TTC549 (cell line): Measurements from ENCODE around the gene NKPD1.

Source experiments
- FAIRE-seq: peaks from 2 replicates; lab custom pipeline; 2012; peaks lifted over from hg19 to GRCh38; lab: Jason Lieb, UNC

NKPD1 gene

GRCh38 chr19:45172611-45173208, 11.9 kb upstream of the NKPD1 start:
- no peak for FAIRE-seq

DNA sequence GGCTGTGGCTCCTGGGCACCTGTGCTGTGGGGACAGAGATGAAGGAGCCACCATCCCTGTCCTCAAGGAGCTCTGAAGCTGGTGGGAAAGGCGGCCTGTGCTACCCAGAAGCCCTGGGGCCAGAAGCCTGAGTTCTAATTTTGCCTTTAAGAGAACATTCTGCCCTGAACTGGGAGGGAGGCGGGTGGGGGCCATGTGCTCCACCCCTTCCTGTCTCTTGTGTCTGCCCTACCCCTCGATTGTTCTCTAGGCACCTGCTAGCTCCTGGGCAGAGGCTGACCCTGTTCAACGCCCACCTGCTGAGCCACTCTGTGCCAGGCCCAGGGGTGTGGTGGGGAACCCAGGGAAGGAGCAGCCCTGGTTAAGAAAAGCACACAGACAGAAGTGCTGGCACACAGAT, 11.4 kb upstream of the NKPD1 start:
- no peak for FAIRE-seq

DNA sequence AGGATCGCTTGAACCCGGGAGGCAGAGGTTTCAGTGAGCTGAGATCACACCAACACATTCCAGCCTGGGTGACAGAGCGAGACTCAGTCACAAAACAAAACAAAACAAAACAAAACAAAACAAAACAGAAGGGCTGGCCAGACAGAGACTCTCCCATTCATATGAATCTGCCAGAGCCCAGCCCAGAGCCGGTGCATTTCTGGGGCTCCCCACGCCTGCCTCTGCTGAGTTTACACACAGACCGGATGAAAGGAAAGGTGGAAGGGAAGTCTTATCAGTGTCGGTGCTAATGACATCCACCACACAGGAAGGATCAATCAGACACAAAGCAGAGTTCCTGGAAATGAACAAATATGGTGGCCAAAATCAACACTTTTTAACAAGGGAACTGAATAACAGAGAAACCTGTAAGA, 10.4 kb upstream of the NKPD1 start:
- FAIRE-seq, result no peak

- FAIRE-seq, result no peak
Observed at GRCh38 chr19:45170146-45171106, 9.6 kb upstream of the NKPD1 start.

DNA sequence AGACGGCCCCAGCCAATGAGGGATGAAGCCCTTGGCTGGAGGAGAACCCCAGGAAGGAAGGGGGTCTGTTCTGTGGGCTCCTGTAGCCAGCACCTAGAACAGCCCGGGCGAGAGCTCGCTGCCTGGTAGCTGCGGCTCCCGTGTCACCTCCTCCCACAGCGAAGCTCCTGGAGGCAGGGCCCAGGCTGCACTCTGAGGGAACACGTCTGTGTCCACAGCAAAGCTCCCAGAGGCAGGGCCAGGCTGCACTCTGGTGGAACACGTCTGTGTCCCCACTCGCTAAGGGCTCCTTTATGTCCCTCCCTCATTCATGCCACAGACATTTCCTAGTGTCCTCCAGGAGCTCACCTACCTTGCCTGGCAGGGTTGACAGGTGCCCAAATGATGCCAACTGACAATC, 8.8 kb upstream of the NKPD1 start:
- no peak for FAIRE-seq

DNA sequence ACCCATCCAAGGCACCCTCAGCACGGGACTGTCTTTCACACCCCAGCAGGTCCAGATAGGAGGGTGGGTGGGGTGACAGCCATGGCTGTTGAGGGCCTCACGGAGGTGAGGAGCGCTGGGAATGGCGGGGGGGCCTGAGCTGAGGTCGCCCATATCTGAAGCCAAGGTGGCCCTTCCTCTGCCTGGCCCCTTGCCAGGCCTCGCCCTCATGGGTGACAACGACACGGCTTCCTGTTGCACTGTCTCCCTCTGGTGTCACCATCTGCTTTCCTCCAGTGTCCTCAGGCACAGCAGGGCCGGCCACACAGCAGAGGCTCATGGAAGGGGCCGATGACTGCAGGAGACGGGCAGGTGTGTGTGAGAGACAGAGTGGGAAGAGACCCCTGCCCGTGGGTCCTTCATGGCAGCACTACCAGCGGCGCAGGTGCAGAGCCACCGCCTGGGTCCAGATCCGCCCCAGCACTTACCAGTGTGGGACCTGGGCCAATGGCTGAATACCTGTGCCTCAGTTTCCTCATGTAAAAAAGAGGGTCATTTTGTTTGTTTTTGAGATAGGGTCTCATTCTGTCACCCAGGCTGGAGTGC, 8.1 kb upstream of the NKPD1 start:
- FAIRE-seq, result no peak

DNA sequence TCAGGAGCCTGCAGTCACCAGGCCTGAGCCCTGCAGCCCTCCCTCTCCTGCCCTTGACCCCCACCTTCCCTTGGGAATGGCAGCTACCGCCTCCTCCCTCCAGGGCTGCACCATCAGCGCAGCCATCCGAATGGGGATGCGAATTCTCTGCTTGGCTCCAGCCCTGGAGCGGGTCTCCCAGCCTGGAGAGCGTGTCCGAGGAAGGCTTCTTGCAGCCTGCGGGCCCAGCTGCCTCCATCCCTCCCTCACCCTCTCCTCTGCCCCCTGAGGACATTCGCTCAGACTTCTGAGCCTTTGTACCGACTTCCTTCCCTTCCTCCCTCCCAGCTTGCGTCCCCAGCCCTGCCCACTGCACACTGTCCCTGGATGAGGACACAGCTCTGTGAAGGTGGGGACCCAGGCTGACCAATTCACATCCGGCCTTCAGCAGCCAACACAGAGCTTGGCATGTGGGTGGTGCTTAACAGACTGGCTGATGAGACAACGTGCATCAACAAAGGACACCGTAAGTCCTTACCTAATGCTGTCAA, 6.0 kb upstream of the NKPD1 start:
- FAIRE-seq, result no peak

DNA sequence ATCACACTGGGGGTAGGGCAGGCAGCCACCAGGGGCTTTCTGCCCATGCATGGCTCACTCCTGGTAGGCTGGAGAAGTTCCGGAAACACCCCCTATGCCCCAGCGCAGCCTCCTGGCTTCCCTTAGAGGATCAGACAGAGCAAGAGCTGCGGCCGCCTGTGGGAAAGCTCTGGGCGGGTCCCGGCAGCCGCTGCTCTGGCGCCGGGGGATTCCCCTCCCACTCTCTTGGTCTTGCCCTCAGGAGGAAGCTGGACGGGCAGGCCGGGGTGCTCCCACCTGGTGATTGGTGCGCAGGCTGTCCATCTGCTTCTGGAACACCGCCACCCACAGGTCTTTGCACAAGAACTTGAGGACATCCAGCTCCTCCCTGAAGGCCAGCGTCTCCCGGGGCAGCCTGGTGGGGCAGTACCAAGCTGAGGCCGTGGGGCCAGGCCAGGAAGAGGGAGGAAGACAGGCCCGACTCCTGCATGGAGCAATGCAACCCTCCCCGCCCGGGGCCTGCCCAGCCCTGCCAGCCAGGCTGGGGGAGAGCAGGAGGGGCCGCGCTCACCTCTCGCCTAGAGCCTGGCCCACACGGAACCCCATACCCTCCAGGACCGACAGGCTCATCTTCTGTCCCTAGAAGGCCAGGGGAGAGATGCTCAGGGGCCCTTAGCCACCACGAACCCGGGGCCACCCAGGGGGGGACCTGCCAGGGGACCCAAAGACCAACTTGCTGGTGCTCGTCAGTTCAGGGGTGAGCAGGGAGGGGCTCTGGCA, 4.0 kb upstream of the NKPD1 start:
- no peak for FAIRE-seq

DNA sequence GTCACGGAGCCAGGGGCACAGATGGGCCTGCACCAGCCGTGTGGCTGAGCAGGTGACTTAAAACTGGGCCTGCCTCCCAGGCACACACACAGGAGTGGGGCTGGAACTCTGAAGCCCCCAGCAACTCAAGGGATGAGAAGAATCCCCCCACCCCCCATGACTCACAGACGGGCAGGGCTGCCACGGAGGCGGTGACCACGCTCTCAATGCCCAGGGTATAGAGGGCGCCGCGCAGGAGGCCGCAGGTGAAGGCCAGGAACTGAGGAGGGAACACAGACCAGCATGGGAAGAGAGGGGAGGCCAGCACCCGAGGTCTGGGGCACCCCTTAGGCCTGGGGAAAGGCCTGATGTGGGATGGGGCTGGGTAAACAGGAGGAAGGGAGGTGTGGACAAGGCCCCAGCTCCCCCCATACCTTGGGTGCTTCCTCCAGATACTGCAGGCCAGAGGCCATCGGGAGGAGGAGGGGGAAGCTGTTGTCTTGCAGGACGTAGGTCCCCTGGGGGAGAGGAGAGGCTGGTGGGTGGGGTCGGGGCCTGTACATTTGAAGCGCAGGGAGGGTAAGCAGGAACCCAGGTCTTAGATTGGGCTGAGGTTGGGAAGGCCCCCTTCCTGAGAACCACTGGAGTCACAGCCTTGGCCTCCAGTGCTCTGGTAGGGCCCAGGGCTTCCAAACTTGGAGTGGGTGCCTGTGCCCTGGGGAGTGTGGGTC, 3.1 kb upstream of the NKPD1 start:
- FAIRE-seq, result no peak

DNA sequence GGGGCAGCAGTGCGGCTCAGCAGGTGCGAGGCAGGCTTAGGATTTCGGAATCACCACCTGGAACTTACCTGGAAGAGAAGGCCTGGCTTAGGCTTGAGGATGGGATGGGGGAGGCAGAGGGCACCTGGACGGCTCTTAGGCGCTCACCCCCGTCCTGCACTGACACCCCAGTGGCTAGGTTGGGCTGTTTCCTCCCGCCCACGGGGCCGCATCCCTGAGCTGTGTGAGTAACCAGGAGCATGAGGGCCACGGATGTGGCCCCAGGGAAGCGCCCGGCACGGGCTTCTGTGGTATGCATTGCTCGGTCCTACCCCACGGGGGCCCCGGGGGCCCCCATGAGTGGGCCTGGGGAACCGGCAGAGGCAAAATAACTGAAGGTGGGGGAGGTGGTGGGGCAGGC, 2.4 kb upstream of the NKPD1 start:
- no peak for FAIRE-seq

- no peak for FAIRE-seq
Observed at GRCh38 chr19:45162608-45163143, 1.9 kb upstream of the NKPD1 start.

- FAIRE-seq, result no peak
Observed at GRCh38 chr19:45161738-45162607, 1.2 kb upstream of the NKPD1 start.

GRCh38 chr19:45159971-45160324, 834 bp downstream of the NKPD1 start:
- FAIRE-seq, result no peak

DNA sequence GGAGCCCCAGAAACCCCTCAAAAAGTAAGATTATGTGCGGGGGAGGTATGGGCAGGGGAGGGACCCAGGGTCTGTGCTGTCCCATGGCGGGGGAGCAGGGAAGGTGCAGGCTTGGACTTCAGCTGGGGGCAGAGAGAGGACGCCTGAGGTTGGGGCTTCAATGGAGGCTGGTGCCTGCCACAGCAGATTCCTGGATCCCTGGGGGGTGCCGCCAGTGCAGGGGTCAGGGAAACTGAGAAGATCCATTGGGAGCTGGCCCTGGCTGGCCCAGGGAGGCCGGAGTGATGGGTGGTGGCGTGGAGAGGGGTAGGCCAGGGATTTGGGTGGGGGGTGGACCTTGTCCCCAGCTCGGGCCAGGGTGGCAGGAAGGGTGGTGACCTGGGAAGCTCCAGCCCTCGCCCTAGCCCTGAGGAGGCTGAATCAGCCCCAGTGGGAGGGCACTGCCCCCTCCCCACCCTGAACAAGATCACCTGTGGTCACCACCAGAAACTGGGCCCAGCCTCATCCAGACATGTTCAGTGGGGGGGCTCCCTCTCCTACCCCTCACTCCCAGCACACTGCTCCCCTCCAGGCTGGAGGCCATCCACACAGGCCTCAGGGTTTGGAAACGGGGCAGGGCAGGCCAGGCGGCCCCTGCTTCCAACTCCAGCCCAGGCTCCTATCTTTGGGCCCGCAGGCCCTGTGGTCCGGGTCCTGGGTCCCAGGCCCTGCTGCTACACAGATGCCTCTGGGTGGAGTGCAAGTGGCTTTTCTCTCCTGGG, 1.4 kb downstream of the NKPD1 start:
- FAIRE-seq, result no peak

DNA sequence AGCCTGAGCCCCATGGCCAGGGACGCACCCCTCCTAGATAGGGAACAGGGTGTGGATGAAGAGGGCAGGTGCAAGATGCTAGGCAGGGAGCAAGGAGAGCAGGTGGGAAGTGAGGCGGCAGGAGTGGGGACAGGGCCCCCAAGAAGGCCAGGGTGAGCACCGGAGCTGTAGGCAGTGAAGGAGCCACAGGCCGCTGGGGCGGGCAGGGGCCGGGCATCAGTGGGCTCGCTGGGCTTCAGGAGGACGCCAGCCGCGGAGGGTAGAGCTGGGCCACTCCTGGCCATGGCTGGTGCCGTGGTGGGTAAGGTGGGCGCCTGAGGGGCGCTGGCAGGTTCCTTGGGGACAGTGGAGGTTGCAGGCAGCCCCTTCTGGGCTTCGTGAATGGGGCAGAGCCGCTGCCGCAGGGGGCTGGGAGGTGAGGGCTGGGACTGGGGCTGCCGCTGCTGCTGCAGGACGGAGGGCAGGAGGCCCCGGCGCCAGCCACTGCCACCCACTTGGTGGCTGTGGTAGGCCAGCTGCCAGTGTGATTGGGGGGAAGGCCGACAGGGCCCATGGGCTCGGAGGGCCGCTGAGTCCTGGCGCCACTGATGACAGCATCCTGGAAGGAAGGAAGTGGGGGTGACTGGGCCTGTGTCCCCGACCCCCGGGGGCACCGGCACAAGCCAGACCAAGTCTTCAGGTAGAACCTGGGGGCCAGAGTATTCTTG, 2.1 kb downstream of the NKPD1 start:
- FAIRE-seq, result no peak

- no peak for FAIRE-seq
Observed at GRCh38 chr19:45156751-45157150, 4.0 kb downstream of the NKPD1 start.

GRCh38 chr19:45156011-45156630, 4.7 kb downstream of the NKPD1 start:
- FAIRE-seq, result no peak

- no peak for FAIRE-seq
Observed at GRCh38 chr19:45154064-45154827, 6.5 kb downstream of the NKPD1 start.
